NCI-H2196 treated with DMSO at 0.1 percent for 48 hours (cell line): ENCODE results near the gene SLC8A2.
"Not testable (repeated sequence)": the region's sequence is repeated elsewhere in the genome, so short reads cannot be mapped to it uniquely, and the experiment has no call there.

ENCODE experiments used
- DNase-seq: peaks from one replicate; lab custom pipeline; 2025; ENCODE audit not compliant: unreplicated experiment; lab: John Stamatoyannopoulos, UW

SLC8A2 gene

GRCh38 chr19:47386582-47386981 is 85.1 kb downstream of the SLC8A2 start:
- not testable (repeated sequence) for DNase-seq

DNA sequence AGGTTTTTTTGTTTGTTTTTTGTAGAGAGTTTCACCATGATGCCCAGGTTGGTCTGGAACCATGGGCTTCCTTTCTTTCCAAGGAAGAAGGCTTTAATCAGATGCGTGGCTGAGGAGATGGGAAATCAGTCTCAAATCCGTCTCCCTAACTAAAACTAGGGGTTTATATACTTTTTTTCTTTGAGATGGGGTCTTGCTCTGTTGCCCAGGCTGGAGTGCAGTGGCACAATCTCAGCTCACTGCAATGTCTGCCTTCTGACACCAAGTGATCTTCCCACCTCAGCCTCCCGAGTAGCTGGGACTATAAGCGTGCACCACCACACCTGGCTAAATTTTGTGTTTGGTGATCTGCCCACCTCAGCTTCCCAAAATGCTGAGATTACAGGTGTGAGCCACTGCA is 87.2 kb downstream of the SLC8A2 start:
- not testable (repeated sequence) for DNase-seq

DNA sequence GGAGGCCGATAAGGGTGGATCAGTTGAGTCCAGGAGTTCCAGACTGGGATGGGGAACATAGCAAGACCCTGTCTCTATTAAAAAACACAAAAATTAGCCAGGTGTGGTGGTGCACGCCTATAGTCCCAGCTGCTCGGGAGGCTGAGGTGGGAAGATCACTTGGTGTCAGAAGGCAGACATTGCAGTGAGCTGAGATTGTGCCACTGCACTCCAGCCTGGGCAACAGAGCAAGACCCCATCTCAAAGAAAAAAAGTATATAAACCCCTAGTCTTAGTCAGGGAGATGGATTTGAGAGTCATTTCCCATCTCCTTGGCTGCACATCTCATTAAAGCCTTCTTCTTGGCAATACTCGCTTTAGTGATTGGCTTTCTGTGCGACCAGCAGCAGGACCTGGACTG is 87.8 kb downstream of the SLC8A2 start:
- DNase-seq, result not testable (repeated sequence)

GRCh38 chr19:47381653-47382279 is 89.9 kb downstream of the SLC8A2 start:
- DNase-seq, result no peak

DNA sequence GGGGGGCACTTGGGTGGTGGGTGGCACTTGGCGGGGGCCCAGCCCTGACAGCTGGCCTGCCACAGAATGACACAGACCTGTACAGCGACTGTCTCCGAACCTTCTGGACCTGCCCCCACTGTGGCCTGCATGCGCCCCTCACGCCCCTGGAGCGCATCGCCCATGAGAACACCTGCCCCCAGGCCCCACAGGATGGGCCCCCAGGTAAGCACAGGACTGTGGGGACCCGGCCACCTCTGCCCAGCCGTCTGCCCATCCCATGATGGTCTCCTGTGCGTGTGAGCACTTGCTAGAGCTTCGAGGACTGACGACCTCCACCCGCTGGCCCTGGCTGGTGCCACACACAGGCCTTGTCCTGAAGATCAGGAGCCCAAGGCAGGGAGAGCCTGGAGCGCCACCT is 90.6 kb downstream of the SLC8A2 start:
- no peak for DNase-seq

- DNase-seq, result no peak
Observed at GRCh38 chr19:47380559-47380958, 91.1 kb downstream of the SLC8A2 start.

DNA sequence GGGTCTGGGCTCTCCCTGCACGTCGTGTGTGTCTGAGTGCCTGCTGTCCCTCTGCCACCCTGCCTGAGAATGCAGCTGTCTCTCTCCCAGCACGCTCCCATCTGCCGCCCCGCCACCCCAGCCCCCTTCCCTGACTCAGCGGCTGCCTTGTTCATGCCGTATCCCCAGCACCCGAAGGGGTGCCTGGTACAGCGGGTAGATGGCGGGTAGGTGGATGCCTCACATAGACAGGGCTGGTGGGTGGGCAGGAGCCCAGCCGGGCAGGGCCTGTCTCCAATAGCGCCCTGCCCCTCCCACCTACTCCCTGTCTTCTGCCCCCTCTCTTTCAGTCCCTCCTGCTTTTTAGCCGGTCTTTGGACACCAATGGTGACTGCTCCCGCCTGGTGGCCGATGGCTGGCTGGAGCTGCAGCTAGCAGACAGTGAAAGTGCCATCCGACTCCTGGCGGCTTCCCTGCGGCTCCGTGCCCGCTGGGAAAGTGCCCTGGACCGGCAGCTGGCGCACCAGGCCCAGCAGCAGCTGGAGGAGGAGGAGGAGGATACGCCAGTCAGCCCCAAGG is 92.2 kb downstream of the SLC8A2 start:
- no peak for DNase-seq

DNA sequence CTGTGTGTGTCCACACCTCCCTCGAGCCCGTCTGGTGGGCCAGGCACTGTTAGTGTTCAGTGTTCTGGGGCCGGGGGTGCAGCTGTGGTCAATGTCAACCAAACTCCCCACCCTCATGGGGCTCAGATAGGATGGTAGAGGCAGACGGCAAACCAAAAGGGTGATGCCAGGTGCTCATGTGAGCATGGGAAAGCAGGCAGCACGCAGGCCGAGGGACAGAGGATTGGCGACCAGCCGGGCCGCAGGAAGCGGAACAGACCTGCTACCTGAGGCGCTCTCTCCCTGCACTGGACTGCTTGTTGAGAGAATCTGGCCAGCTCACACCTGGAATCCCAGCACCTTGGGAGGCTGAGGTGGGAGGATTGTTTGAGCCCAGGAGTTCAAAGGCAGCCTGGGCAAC is 93.4 kb downstream of the SLC8A2 start:
- no peak for DNase-seq
